Activated CD8-positive, alpha-beta memory T cell treated with anti-CD3 and anti-CD28 coated beads, Interleukin-2, amount 50 U/mL, for 24 hours (primary cell): Measurements from ENCODE around the gene SLC7A1.

ENCODE experiments used
- DNase-seq: peaks from one replicate; pipeline ENCODE4 v3.0.0-alpha.2; 2020; ENCODE audit errors: extremely low read depth

SLC7A1 gene

GRCh38 chr13:29561918-29562317, 33.6 kb downstream of the SLC7A1 start:
- no peak for DNase-seq

GRCh38 chr13:29556742-29557141, 38.7 kb downstream of the SLC7A1 start:
- DNase-seq = no peak

GRCh38 chr13:29551214-29551613, 44.3 kb downstream of the SLC7A1 start:
- no peak for DNase-seq

- DNase-seq = no peak
These were observed 45.0 kb downstream of the SLC7A1 start for GRCh38 chr13:29550430-29550988.

DNA sequence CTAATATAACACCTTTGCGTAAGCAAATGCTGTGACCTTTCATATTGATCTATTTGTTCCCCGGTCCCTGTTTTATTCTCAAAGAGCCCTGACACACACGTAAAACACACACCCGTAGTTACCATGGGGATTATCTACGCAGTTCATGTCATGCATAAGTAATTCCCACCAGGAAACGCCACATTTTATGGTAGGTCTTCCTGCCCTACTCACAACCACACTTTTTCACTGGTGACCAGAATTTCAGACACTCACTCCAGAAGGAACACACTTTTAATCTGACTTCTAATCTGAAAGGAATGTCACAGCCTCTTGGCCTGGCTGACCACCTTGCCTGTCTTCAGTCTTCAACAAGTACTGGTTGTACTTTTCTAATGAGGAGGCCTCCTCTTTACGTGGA, 46.8 kb downstream of the SLC7A1 start:
- no peak for DNase-seq

DNA sequence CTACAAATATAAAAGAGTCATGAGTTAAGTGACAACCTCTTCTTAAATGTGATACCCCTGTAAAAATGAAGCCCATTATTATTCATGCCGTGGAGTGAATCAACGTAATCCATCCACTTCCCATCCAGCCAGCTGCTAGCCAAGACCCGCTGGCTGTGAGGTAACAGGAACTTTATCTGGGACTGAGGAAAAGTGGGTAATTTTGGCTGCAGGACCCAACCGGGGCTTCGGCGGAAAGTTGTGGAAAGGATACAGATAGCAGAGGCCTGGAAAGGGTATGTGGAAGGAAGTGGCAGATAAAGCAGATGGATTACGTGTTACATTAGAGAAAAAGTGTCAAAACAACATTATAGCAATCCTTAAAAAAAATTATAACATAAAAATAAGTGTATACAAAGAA, 48.3 kb downstream of the SLC7A1 start:
- DNase-seq = no peak

- no peak for DNase-seq
These were observed 48.8 kb downstream of the SLC7A1 start for GRCh38 chr13:29546662-29547061.

DNA sequence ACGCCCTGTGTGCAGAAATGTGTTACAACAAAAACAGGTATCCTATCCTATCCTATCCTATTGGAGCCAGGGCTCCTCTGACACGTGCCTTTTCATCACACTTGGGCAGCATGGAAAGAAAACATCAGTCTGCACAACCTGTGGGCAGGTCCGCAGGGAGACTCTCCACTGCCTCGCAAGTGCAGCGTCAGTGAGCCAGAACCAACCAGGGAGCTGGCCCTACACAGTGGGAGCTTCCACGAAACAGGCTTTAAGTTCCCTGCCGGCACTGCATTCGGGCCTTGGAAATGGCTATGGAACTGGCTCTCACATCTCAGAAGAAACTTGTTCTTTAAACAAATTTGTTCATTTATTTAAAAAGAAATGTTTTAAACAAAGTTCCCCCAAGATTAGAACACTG, 49.5 kb downstream of the SLC7A1 start:
- DNase-seq = no peak

- peak; percentile 4 for DNase-seq
These were observed 52.0 kb downstream of the SLC7A1 start for GRCh38 chr13:29543230-29544215.

DNA sequence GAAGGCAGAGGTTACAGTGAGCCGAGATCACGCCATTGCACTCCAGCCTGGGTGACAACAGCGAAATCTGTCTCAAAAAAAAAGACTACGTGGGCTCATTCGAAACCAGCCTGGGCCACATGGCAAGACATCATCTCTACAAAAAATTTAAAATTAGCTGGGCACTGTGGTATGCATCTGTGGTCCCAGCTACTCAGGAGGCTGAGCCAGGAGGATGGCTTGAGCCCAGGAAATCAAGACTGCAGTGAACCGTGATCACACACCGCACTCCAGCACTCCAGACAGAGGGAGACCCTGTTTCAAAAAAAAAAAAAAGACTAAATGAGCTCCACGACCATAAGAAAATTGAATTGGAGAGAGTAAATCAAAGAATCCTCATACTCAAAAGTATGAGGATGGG, 53.1 kb downstream of the SLC7A1 start:
- no peak for DNase-seq

DNA sequence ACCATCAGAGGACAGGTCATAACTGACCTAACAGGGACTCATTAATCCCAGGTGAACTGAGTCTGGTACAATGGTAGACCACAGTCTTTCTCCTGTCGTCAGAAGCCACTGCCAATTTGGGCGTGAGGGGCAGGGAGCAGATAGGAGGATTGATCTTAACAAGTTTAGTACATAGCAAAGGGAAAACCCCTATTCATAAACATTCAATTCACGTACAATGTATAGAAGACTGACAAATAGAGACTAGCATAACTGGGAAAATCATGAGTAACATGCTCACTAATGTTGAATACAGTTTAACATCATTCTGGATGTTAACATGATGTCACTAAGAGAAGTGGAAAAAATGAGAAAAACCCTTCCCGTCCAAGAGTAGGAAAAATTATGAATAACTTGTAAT, 54.1 kb downstream of the SLC7A1 start:
- no peak for DNase-seq

GRCh38 chr13:29540799-29541198, 54.7 kb downstream of the SLC7A1 start:
- DNase-seq = no peak

GRCh38 chr13:29540334-29540733, 55.2 kb downstream of the SLC7A1 start:
- DNase-seq = no peak

GRCh38 chr13:29539856-29540255, 55.6 kb downstream of the SLC7A1 start:
- DNase-seq = no peak

GRCh38 chr13:29538652-29539040, 56.8 kb downstream of the SLC7A1 start:
- DNase-seq = no peak

DNA sequence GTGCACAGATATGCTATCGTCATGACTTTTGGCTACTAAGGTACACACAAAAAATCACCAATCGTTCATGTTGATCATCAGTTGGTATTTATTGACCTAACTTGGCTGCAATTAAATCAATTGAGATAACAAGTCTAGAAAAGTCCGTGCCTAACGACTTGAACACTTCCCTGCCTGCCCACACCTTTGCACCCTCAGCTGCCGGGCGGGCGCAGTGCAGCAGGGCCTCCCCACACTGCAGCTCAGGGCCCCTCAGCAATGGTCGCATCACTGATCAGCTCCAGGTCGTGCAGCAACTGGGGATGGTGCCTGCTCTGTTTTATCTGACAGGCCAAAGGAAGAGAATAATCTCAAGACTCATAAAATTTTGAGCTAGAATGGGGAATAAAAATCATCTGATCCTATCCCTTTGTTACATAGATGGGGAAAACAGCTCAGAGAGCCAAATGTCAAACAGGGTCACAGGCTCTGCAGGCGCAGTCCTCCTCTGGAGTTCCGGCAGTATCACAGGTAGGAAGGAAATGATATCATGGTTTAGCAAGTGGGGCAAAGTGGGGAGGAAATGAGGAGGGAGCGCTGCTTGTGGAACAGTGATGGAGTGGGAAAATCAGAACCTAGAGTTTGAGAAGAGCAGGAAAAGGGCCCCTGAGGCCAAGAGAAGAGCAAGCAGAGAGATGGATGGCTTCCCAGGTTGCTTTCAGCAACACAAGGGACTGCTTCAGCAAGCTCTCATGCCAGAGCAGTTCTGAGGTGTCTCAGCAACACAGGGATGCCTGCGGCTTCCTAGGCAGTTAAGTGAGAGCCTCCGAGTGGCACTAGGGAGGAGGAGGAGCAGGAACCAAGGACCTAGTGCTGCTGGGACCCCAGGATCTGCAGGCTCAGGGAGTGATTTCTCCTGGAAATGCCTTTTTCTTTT, 57.5 kb downstream of the SLC7A1 start:
- no peak for DNase-seq

GRCh38 chr13:29536853-29537252, 58.6 kb downstream of the SLC7A1 start:
- DNase-seq = no peak

DNA sequence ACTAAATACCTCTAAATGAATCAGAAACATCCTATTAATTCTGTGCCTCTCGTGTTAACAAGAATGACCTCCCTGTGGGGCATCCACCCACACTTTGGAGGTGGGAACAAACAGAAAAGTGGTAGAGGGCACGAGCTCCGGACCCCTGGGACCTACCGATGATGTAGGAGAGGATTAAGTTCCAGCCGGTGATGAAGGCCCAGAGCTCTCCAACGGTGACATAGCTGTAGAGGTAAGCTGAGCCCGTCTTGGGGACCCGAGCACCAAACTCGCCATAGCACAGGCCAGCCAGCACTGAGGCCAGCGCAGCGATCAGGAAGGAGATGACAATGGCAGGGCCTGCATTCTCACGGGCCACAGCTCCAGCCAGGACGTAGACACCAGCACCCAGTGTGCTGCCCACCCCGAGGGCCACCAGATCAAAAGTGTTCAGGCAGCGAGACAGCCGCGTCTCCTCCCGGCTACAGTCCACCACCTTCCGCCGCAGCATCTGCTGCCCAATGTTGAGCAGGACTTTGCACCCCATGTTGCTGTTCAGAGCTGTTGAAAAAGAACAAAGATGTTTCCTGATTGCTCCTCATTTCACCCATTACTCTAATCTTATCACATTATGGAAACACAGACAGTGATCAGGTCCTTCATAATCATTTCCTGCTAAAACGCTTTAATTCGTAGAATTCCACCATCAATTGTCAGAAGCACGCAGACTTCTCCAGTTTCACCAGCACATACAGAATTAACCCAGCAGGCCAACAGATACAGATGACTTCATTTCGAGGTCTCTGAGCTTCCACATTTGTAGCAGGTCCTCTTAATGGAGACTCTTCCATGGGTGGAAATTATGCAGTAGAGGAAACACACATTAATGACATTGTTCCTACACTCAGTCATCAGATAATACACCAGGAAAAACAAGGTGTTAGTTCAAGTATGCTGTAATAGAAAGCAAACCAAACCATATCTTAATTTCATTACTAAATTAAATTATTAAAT, 59.5 kb downstream of the SLC7A1 start:
- DNase-seq = no peak

DNA sequence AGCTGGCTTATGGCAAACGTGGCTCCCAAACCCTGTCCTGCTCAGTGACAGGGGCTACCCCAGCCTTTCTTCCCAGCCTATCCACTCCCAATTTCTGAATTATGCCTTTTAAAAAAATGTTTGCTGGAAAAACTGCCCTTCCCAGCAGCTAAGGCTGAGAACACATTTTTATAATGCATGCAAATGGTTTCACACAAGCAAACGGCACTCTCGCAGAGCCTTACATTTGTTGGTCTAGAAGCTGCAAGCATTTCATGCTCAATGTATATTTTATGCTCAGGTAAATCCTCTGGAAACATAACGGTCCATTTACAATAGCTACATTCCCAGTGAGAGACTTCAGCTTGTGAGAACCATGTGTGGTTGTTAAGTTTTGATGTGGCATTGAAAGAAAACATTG, 61.4 kb downstream of the SLC7A1 start:
- DNase-seq = no peak

GRCh38 chr13:29532821-29533220, 62.7 kb downstream of the SLC7A1 start:
- no peak for DNase-seq

GRCh38 chr13:29532116-29532515, 63.4 kb downstream of the SLC7A1 start:
- no peak for DNase-seq
